Activated naive CD4-positive, alpha-beta T cell treated with anti-CD3 and anti-CD28 coated beads, Interleukin-2, amount 50 U/mL, for 72 hours (primary cell): ENCODE results near the gene ADAM12. TPM values are rescaled to one million over a fixed set of nuclear protein-coding genes. Genes with fewer than 3 reads are reported as not detected.

ENCODE experiments used
- ATAC-seq, 2 donors: fragments of 150-1000 bp; cut with Tn5 transposase; 2 replicates each; pipeline ENCODE4 v1.10.0; 2021; ENCODE audit warnings: mild to moderate bottlenecking in 2 of 2, moderate library complexity in 2 of 2
- DNase-seq, 2 donors: peaks; one replicate each; pipeline ENCODE4 v3.0.0; 2021 to 2022; ENCODE audit warnings: low spot score in 2 of 2
- H3K27ac Mint-ChIP-seq, 2 donors: one replicate each; pipeline ENCODE4 v1.8.0; 2022; ENCODE audit warnings: mild to moderate bottlenecking in 2 of 2, mixed read lengths in 2 of 2
- H3K36me3 Mint-ChIP-seq, 2 donors: one replicate each; pipeline ENCODE4 v1.8.0; 2022; ENCODE audit warnings: mixed read lengths in 2 of 2
- H3K9me3 Mint-ChIP-seq, 2 donors: one replicate each; pipeline ENCODE4 v1.8.0; 2022; ENCODE audit warnings: mixed read lengths in 2 of 2
- total RNA-seq, 2 donors: library from RNA; stranded (reverse); gene quantifications; one replicate each; pipeline ENCODE4 v1.2.3, GENCODE V29; 2022

ADAM12 gene
- total RNA-seq, 2 donors from 2014 or later = 0.32 to 1.2 TPM

GRCh38 chr10:126127481-126128029 lies 260.7 kb downstream of the ADAM12 start:
- ATAC-seq = no peak
- Mint-ChIP-seq H3K36me3 (no peaks in the 10 kb centered on the region), H3K9me3 (peaks cover 4% of the 10 kb centered on the region in 2 donors), H3K27ac (peak overlapping the region in 1 of 2 donors; percentile 37)
- no peak for DNase-seq

GRCh38 chr10:126126866-126127265 lies 261.4 kb downstream of the ADAM12 start:
- Mint-ChIP-seq H3K27ac (no peak overlapping the region), H3K36me3 (no peaks in the 10 kb centered on the region), H3K9me3 (peaks cover 4% of the 10 kb centered on the region in 2 donors)
- no peak for DNase-seq
- ATAC-seq = no peak

GRCh38 chr10:126126023-126126422 lies 262.3 kb downstream of the ADAM12 start:
- no peak for DNase-seq
- ATAC-seq = no peak
- Mint-ChIP-seq H3K27ac (no peak overlapping the region), H3K36me3 (no peaks in the 10 kb centered on the region), H3K9me3 (peaks cover 4% of the 10 kb centered on the region in 2 donors)

GRCh38 chr10:126124668-126125349 lies 263.5 kb downstream of the ADAM12 start:
- no peak for DNase-seq
- Mint-ChIP-seq H3K9me3 (peaks cover 4% of the 10 kb centered on the region in 2 donors), H3K36me3 (no peaks in the 10 kb centered on the region), H3K27ac (no peak overlapping the region)
- no peak for ATAC-seq

GRCh38 chr10:126124046-126124445 lies 264.2 kb downstream of the ADAM12 start:
- H3K9me3 Mint-ChIP-seq = peaks cover 4% of the 10 kb centered on the region in 2 donors
- no peaks in the 10 kb centered on the region for H3K36me3 Mint-ChIP-seq
- DNase-seq (no peak), ATAC-seq (no peak)
- H3K27ac Mint-ChIP-seq = no peak overlapping the region

GRCh38 chr10:126123466-126123865 lies 264.8 kb downstream of the ADAM12 start:
- DNase-seq = no peak
- peaks cover 2 to 4% of the 10 kb centered on the region in 2 donors for H3K9me3 Mint-ChIP-seq
- no peaks in the 10 kb centered on the region for H3K36me3 Mint-ChIP-seq
- no peak for ATAC-seq
- no peak overlapping the region for H3K27ac Mint-ChIP-seq

- Mint-ChIP-seq H3K36me3 (no peaks in the 10 kb centered on the region), H3K27ac (no peak overlapping the region), H3K9me3 (peaks cover 0 to 4% of the 10 kb centered on the region in 2 donors)
- ATAC-seq (no peak), DNase-seq (no peak)
Observed at GRCh38 chr10:126122881-126123280, 265.4 kb downstream of the ADAM12 start.

- DNase-seq (no peak), ATAC-seq (no peak)
- Mint-ChIP-seq H3K27ac (no peak overlapping the region), H3K9me3 (no peaks in the 10 kb centered on the region), H3K36me3 (no peaks in the 10 kb centered on the region)
Observed at GRCh38 chr10:126119599-126119998, 268.7 kb downstream of the ADAM12 start.

- Mint-ChIP-seq H3K27ac (no peak overlapping the region), H3K9me3 (peaks cover 0 to 5% of the 10 kb centered on the region in 2 donors), H3K36me3 (no peaks in the 10 kb centered on the region)
- ATAC-seq (no peak), DNase-seq (no peak)
Observed at GRCh38 chr10:126118476-126118875, 269.8 kb downstream of the ADAM12 start.

GRCh38 chr10:126117196-126117595 lies 271.1 kb downstream of the ADAM12 start:
- H3K36me3 Mint-ChIP-seq = peaks cover 0 to 5% of the 10 kb centered on the region in 2 donors
- no peak overlapping the region for H3K27ac Mint-ChIP-seq
- no peak for ATAC-seq

GRCh38 chr10:126115886-126116285 lies 272.4 kb downstream of the ADAM12 start:
- ATAC-seq (no peak), DNase-seq (no peak)
- Mint-ChIP-seq H3K27ac (no peak overlapping the region), H3K36me3 (peaks cover 0 to 9% of the 10 kb centered on the region in 2 donors), H3K9me3 (peaks cover 5 to 8% of the 10 kb centered on the region in 2 donors)

More at GRCh38 chr10:126117196-126117595, 271.1 kb downstream of the ADAM12 start:
- no peak for DNase-seq
- peaks cover 5 to 8% of the 10 kb centered on the region in 2 donors for H3K9me3 Mint-ChIP-seq

GRCh38 chr10:126114884-126115555 lies 273.3 kb downstream of the ADAM12 start:
- Mint-ChIP-seq H3K36me3 (peaks cover 0 to 9% of the 10 kb centered on the region in 2 donors), H3K9me3 (peaks cover 5 to 8% of the 10 kb centered on the region in 2 donors), H3K27ac (no peak overlapping the region)
- DNase-seq (no peak), ATAC-seq (no peak)

- Mint-ChIP-seq H3K27ac (no peak overlapping the region), H3K9me3 (peaks cover 5 to 11% of the 10 kb centered on the region in 2 donors), H3K36me3 (peaks cover 4 to 9% of the 10 kb centered on the region in 2 donors)
- DNase-seq (no peak), ATAC-seq (no peak)
Observed at GRCh38 chr10:126111516-126111915, 276.8 kb downstream of the ADAM12 start.

- no peak for DNase-seq
- Mint-ChIP-seq H3K27ac (no peak overlapping the region), H3K9me3 (peaks cover 5 to 11% of the 10 kb centered on the region in 2 donors), H3K36me3 (peaks cover 4 to 9% of the 10 kb centered on the region in 2 donors)
- no peak for ATAC-seq
Observed at GRCh38 chr10:126110489-126111180, 277.6 kb downstream of the ADAM12 start.

GRCh38 chr10:126109893-126110292 lies 278.4 kb downstream of the ADAM12 start:
- Mint-ChIP-seq H3K9me3 (peaks cover 5 to 11% of the 10 kb centered on the region in 2 donors), H3K36me3 (peaks cover 4 to 9% of the 10 kb centered on the region in 2 donors), H3K27ac (no peak overlapping the region)
- DNase-seq (no peak), ATAC-seq (no peak)

GRCh38 chr10:126108693-126109092 lies 279.6 kb downstream of the ADAM12 start:
- H3K27ac Mint-ChIP-seq = no peak overlapping the region
- peaks cover 4 to 9% of the 10 kb centered on the region in 2 donors for H3K36me3 Mint-ChIP-seq
- ATAC-seq = no peak
- DNase-seq = no peak
- H3K9me3 Mint-ChIP-seq = peaks cover 5 to 8% of the 10 kb centered on the region in 2 donors

GRCh38 chr10:126104767-126105166 lies 283.5 kb downstream of the ADAM12 start:
- Mint-ChIP-seq H3K9me3 (peaks cover 0 to 2% of the 10 kb centered on the region in 2 donors), H3K36me3 (peaks cover 0 to 4% of the 10 kb centered on the region in 2 donors), H3K27ac (no peak overlapping the region)
- DNase-seq = no peak
- ATAC-seq = no peak
